H1 (cell line): ENCODE measurements around the gene RFK. TPM values are rescaled to one million over a fixed set of nuclear protein-coding genes. Genes with fewer than 3 reads are reported as not detected.

Experiments used
- CTCF ChIA-PET: fragments of 300-600 bp; sonication (Branson Sonifier 250); formaldehyde crosslinking; loops from one replicate; lab custom pipeline; 2021; ENCODE audit not compliant: partially characterized antibody; lab: Charles Lee
- POLR2A ChIA-PET: fragments of 300-600 bp; sonication (Branson Sonifier 250); formaldehyde crosslinking; loops from one replicate; lab custom pipeline; 2021; ENCODE audit warnings: inconsistent platforms; ENCODE audit not compliant: partially characterized antibody; lab: Charles Lee
- DNase-seq, 2 experiments: peaks; one replicate each; pipeline versions ENCODE4 v3.0.0 to v3.0.0-alpha.2; 2010 to 2022; ENCODE audit warnings: low spot score in 2 of 2, low read depth in 1 of 2, mixed read lengths in 1 of 2
- FAIRE-seq: peaks from 2 replicates; lab custom pipeline; 2011; peaks lifted over from hg19 to GRCh38; lab: Jason Lieb, UNC
- H2AFZ ChIP-seq: 2 replicates; pipeline ENCODE4 v1.8.1; 2012; ENCODE audit warnings: low read length, inconsistent platforms
- H2AK5ac ChIP-seq: 2 replicates; pipeline ENCODE4 v1.6.1; 2013; ENCODE audit warnings: low read depth, low read length
- H2BK120ac ChIP-seq: replicated peaks from 2 replicates; pipeline ENCODE3; 2013; ENCODE audit warnings: low read depth, low read length, inconsistent platforms
- H2BK12ac ChIP-seq: 2 replicates; pipeline ENCODE4 v1.6.1; 2013; ENCODE audit warnings: low read depth, low read length
- H2BK15ac ChIP-seq: 2 replicates; pipeline ENCODE4 v1.6.1; 2013; ENCODE audit warnings: low read length
- H2BK20ac ChIP-seq: 2 replicates; pipeline ENCODE4 v1.6.1; 2013; ENCODE audit warnings: low read length
- H2BK5ac ChIP-seq: 2 replicates; pipeline ENCODE4 v1.6.1; 2013; ENCODE audit warnings: low read depth, low read length
- H3K14ac ChIP-seq: 2 replicates; pipeline ENCODE4 v1.6.1; 2013; ENCODE audit warnings: inconsistent platforms; ENCODE audit not compliant: insufficient read length
- H3K18ac ChIP-seq: 2 replicates; pipeline ENCODE4 v1.6.1; 2013; ENCODE audit warnings: low read length; ENCODE audit errors: extremely low read depth
- H3K23ac ChIP-seq: 2 replicates; pipeline ENCODE4 v1.6.1; 2013; ENCODE audit warnings: inconsistent platforms; ENCODE audit not compliant: insufficient read length
- H3K23me2 ChIP-seq: 2 replicates; pipeline ENCODE4 v1.6.1; 2013; ENCODE audit warnings: low read depth, low read length
- H3K27ac ChIP-seq: 2 replicates; pipeline ENCODE4 v1.6.1; 2011; ENCODE audit warnings: low read depth, low read length, inconsistent platforms
- H3K27me3 ChIP-seq, 4 experiments: replicated peaks in 1 of 4; 1 replicate in 1 of 4; 2 replicates in 3 of 4; pipeline versions ENCODE4 v1.6.1 to v1.8.1; 2011 to 2013; ENCODE audit warnings: low read length in 3 of 4, mild to moderate bottlenecking in 3 of 4, inconsistent platforms in 2 of 4, mixed read lengths in 2 of 4, moderate library complexity in 1 of 4; ENCODE audit not compliant: control insufficient read depth in 3 of 4, insufficient read depth in 3 of 4; ENCODE audit errors: extremely low read depth in 1 of 4
- H3K36me3 ChIP-seq, 4 experiments: 2 replicates each; pipeline versions ENCODE4 v1.6.1 to v1.8.1; 2011 to 2013; ENCODE audit warnings: mild to moderate bottlenecking in 4 of 4, low read length in 3 of 4, moderate library complexity in 2 of 4, control low read depth in 1 of 4, inconsistent platforms in 1 of 4; ENCODE audit not compliant: insufficient read depth in 4 of 4, control insufficient read depth in 2 of 4
- H3K4ac ChIP-seq: replicated peaks from 2 replicates; pipeline ENCODE3; 2013; ENCODE audit warnings: low read length, low read depth, mixed read lengths, inconsistent platforms; ENCODE audit not compliant: insufficient read length
- H3K4me1 ChIP-seq, 4 experiments: replicated peaks in 1 of 4; 1 replicate in 1 of 4; 2 replicates in 3 of 4; pipeline versions ENCODE4 v1.6.1 to v1.8.1; 2011 to 2013; ENCODE audit warnings: low read length in 3 of 4, inconsistent platforms in 2 of 4, mixed read lengths in 1 of 4; ENCODE audit not compliant: insufficient read depth in 4 of 4, control insufficient read depth in 3 of 4
- H3K4me2 ChIP-seq, 2 experiments: 2 replicates each; pipeline versions ENCODE4 v1.6.1 to v1.8.1; 2011 to 2013; ENCODE audit warnings: low read depth in 2 of 2, low read length in 2 of 2, control low read depth in 1 of 2, inconsistent platforms in 1 of 2, mild to moderate bottlenecking in 1 of 2; ENCODE audit not compliant: insufficient read depth in 1 of 2
- H3K4me3 ChIP-seq, 4 experiments: fragments of 200-600, 300-600 bp in 1 of 4; sonication (generic), shearing (Covaris generic), sonication (Bioruptor Twin) in 1 of 4; 2 replicates each; pipeline versions ENCODE4 v1.5.1 to v1.8.1; 2011 to 2016; ENCODE audit warnings: low read length in 4 of 4, low read depth in 3 of 4, control low read depth in 2 of 4, inconsistent platforms in 2 of 4, mild to moderate bottlenecking in 2 of 4, mixed read lengths in 1 of 4, moderate library complexity in 1 of 4; ENCODE audit not compliant: insufficient read depth in 2 of 4; ENCODE audit errors: extremely low read depth in 1 of 4
- H3K56ac ChIP-seq: replicated peaks from 2 replicates; pipeline ENCODE3; 2013; ENCODE audit warnings: low read depth, mild to moderate bottlenecking, mixed read lengths, low read length, inconsistent platforms; ENCODE audit not compliant: insufficient read length
- H3K79me1 ChIP-seq: 2 replicates; pipeline ENCODE4 v1.6.1; 2013; ENCODE audit warnings: low read depth, low read length, control low read depth
- H3K79me2 ChIP-seq, 2 experiments: 2 replicates each; pipeline versions ENCODE4 v1.6.1 to v1.8.1; 2012 to 2013; ENCODE audit warnings: low read length in 2 of 2, mild to moderate bottlenecking in 2 of 2, inconsistent platforms in 1 of 2; ENCODE audit not compliant: insufficient read depth in 2 of 2, control insufficient read depth in 1 of 2
- H3K9ac ChIP-seq, 4 experiments: replicated peaks in 1 of 4; 1 replicate in 1 of 4; 2 replicates in 3 of 4; pipeline versions ENCODE4 v1.6.1 to v1.8.1; 2011 to 2013; ENCODE audit warnings: low read depth in 3 of 4, low read length in 3 of 4, control low read depth in 2 of 4, mild to moderate bottlenecking in 2 of 4, moderate library complexity in 2 of 4, inconsistent platforms in 1 of 4; ENCODE audit errors: extremely low read depth in 1 of 4
- H3K9me3 ChIP-seq, 2 experiments: 2 replicates each; pipeline versions ENCODE4 v1.6.1 to v1.8.1; 2012 to 2013; ENCODE audit warnings: mild to moderate bottlenecking in 2 of 2, moderate library complexity in 2 of 2, control low read depth in 1 of 2, inconsistent platforms in 1 of 2, low read depth in 1 of 2, low read length in 1 of 2, mixed read lengths in 1 of 2; ENCODE audit not compliant: insufficient read depth in 2 of 2
- H4K20me1 ChIP-seq, 2 experiments: replicated peaks in 1 of 2; 2 replicates each; pipeline versions ENCODE3 to v1.8.1; 2011 to 2013; ENCODE audit warnings: inconsistent platforms in 2 of 2, low read length in 2 of 2, mild to moderate bottlenecking in 1 of 2; ENCODE audit not compliant: insufficient read depth in 2 of 2, control insufficient read depth in 1 of 2
- H4K5ac ChIP-seq: 2 replicates; pipeline ENCODE4 v1.6.1; 2013; ENCODE audit warnings: low read length, low read depth, mixed read lengths, inconsistent platforms; ENCODE audit not compliant: insufficient read length
- H4K8ac ChIP-seq: 2 replicates; pipeline ENCODE4 v1.8.0; 2013; ENCODE audit warnings: mild to moderate bottlenecking, moderate library complexity, low read length, inconsistent platforms; ENCODE audit not compliant: insufficient read depth; ENCODE audit errors: extremely low read depth
- H4K91ac ChIP-seq: replicated peaks from 2 replicates; pipeline ENCODE3; 2013; ENCODE audit warnings: low read length, mixed read lengths, inconsistent platforms; ENCODE audit not compliant: insufficient read length
- CEBPB ChIP-seq: IDR thresholded peaks from 2 replicates; pipeline ENCODE4 v1.6.1; 2012; ENCODE audit warnings: low read depth, low read length
- EZH2 ChIP-seq: fragments of 200-600 bp; sonication (generic); IDR thresholded peaks from 2 replicates; pipeline ENCODE4 v1.7.1; 2012; ENCODE audit warnings: low read depth, mild to moderate bottlenecking, moderate library complexity, low read length, inconsistent platforms; ENCODE audit not compliant: severe bottlenecking
- GABPA ChIP-seq: IDR thresholded peaks from 2 replicates; pipeline ENCODE4 v1.6.1; 2011; ENCODE audit warnings: mild to moderate bottlenecking, low read length, moderate library complexity, borderline replicate concordance; ENCODE audit not compliant: insufficient read depth
- HDAC2 ChIP-seq, 2 experiments: fragments of 300-600 bp in 1 of 2; sonication (generic) in 1 of 2; IDR thresholded peaks; 2 replicates each; pipeline ENCODE4 v1.6.1; 2011 to 2012; ENCODE audit warnings: low read depth in 2 of 2, low read length in 2 of 2, mild to moderate bottlenecking in 2 of 2, moderate library complexity in 2 of 2, borderline replicate concordance in 1 of 2, inconsistent platforms in 1 of 2
- KDM4A ChIP-seq: IDR thresholded peaks from one replicate; pipeline ENCODE4 v1.7.1; 2012; ENCODE audit warnings: low read depth, mild to moderate bottlenecking, moderate library complexity, low read length, inconsistent platforms; ENCODE audit not compliant: severe bottlenecking
- NANOG ChIP-seq: IDR thresholded peaks from 2 replicates; pipeline ENCODE4 v1.6.1; 2011; ENCODE audit warnings: low read length, low read depth, mild to moderate bottlenecking, inconsistent platforms; ENCODE audit not compliant: insufficient read depth, poor library complexity, severe bottlenecking
- RAD21 ChIP-seq, 2 experiments: IDR thresholded peaks in 1 of 2; conservative IDR thresholded peaks in 1 of 2; 2 replicates each; pipeline ENCODE4 v1.6.1; 2011; ENCODE audit warnings: low read depth in 2 of 2, low read length in 2 of 2, improper control_type of control experiment in 1 of 2, inconsistent platforms in 1 of 2, mild to moderate bottlenecking in 1 of 2, moderate library complexity in 1 of 2
- RNF2 ChIP-seq: fragments of 200-900, 300-1000 bp; sonication (generic); IDR thresholded peaks from 2 replicates; pipeline ENCODE4 v1.7.1; 2016; ENCODE audit warnings: borderline replicate concordance, low read depth, mild to moderate bottlenecking, antibody characterized with exemption, low read length; ENCODE audit not compliant: poor library complexity, severe bottlenecking; ENCODE audit errors: missing control alignments
- SAP30 ChIP-seq: fragments of 300-600 bp; sonication (generic); IDR thresholded peaks from 2 replicates; pipeline ENCODE4 v1.7.1; 2012; ENCODE audit warnings: low read length, moderate library complexity, mild to moderate bottlenecking, inconsistent platforms; ENCODE audit not compliant: insufficient read depth, insufficient replicate concordance
- SRF ChIP-seq: IDR thresholded peaks from 2 replicates; pipeline ENCODE4 v1.6.1; 2011; ENCODE audit warnings: mild to moderate bottlenecking, low read depth, low read length, moderate library complexity
- SUZ12 ChIP-seq: fragments of 200-600 bp; sonication (generic); IDR thresholded peaks from 2 replicates; pipeline ENCODE4 v1.6.1; 2012; ENCODE audit warnings: mild to moderate bottlenecking, inconsistent platforms, low read length, moderate library complexity, mixed read lengths
- WGBS, 2 experiments: shearing (Covaris generic) in 1 of 2; methylation state at CpG; one replicate each; pipeline versions ENCODE4 v1.1.6 to v1.1.7; 2013 to 2015; ENCODE audit warnings: low lambda C conversion rate in 2 of 2, mixed read lengths in 2 of 2, inconsistent platforms in 1 of 2, low coverage in 1 of 2, missing lambda C conversion rate in 1 of 2; ENCODE audit not compliant: insufficient replicate concordance in 2 of 2, insufficient coverage in 1 of 2, insufficient read length in 1 of 2; ENCODE audit errors: extremely low coverage in 1 of 2, missing lambda C conversion rate in 1 of 2; 5-methylcytosine and 5-hydroxymethylcytosine counted together
- polyA plus RNA-seq, 7 experiments: library from polyadenylated mRNA; depleted of rRNA in 3 of 7; stranded (reverse) in 5 of 7; unstranded in 2 of 7; fragments of >200 nt in 5 of 7; fragments of 200-250 nt in 2 of 7; gene quantifications; 1 replicate in 5 of 7; 2 replicates in 1 of 7; 4 replicates in 1 of 7; pipeline versions ENCODE4 v1.2.1 to v1.2.3, GENCODE V29; 2011 to 2013; ENCODE audit warnings: missing spikeins in 2 of 7, mixed read lengths in 2 of 7
- total RNA-seq: library from RNA; stranded (reverse); fragmentation: NEBNext Ultra II Directional; extraction: Animal tissue kit (Norgen Biotek cat#: 25700); gene quantifications from 2 replicates; pipeline ENCODE4 v1.2.1, GENCODE V29; 2021

Gene RFK
- total and polyA plus RNA-seq, 2 of the 8 experiments (the other 6 are each of a cell fraction or from before 2014, with no cell fraction given): 4.3 to 10.6 TPM

DNA sequence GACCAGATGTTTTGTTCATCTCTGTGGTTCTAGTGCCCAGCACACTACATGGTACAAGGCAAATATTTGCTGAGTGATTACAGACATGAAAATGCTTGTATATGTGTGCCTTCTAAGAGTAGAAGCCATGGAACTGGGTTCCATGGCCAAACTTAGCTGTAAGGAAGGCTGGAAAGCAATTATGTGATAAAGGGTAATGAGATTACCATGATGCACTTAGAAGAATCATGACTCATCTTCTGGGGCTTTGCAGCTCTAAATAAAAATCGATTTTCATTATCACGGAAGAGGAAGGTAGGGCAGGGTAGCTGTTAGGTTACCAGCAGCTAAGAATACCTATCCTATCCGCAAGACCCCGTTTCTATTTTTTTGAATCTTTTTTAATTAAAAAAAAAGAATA, 28.0 kb downstream of the RFK start:
- Histone ChIP-seq H3K18ac (no peak overlapping the region), H3K79me2 (no peaks in the 10 kb centered on the region), H3K9me3 (no peaks in the 10 kb centered on the region), H3K4me3 (no peak overlapping the region), H2BK15ac (no peak overlapping the region), H3K9ac (no peak overlapping the region), H4K20me1 (no peaks in the 10 kb centered on the region), H2BK20ac (no peak overlapping the region), H3K36me3 (no peaks in the 10 kb centered on the region), H3K23ac (no peak overlapping the region), H3K4me2 (no peak overlapping the region), H3K4me1 (0 out of 7 replicates have a peak, but pooled peaks cover 0 to 2% (median 0%) of the 10 kb centered on the region in 4 experiments), H4K91ac (no peak overlapping the region), H3K56ac (no peak overlapping the region), H3K23me2 (no peaks in the 10 kb centered on the region), H2AK5ac (no peak overlapping the region), H2BK12ac (no peak overlapping the region), H3K14ac (no peak overlapping the region), H3K4ac (no peak overlapping the region), H3K27ac (no peak overlapping the region), H2BK120ac (no peak overlapping the region), H4K5ac (no peak overlapping the region), H3K79me1 (no peaks in the 10 kb centered on the region), H2BK5ac (no peak overlapping the region), H2AFZ (no peak overlapping the region), H4K8ac (no peak overlapping the region), H3K27me3 (no peaks in the 10 kb centered on the region)
- ChIA-PET POLR2A (no interaction called here), CTCF (interaction anchor here (1.6 kb wide), 1 partner anchor 15 kb away, joined by 3 read pairs; no protein-coding TSS in a partner anchor)
- DNase-seq: no peak
- 90% methylated on average over 4 of the region's 4 CpGs; no CpG with 5 or more reads in 1 of the 2 experiments for WGBS, 2 experiments
- FAIRE-seq: no peak
- no peak for TF ChIP-seq NANOG
- no peak for TF ChIP-seq KDM4A
- TF ChIP-seq HDAC2 (IDR thresholded peaks at IDR 0.05; ENCODE audit: borderline replicate concordance in 1 of 2, low read depth in 2 of 2, low read length in 2 of 2): no peak
- TF ChIP-seq SAP30: no peak
- TF ChIP-seq EZH2: no peak
- TF ChIP-seq SUZ12: no peak
- no peak for TF ChIP-seq CEBPB
- TF ChIP-seq RNF2: no peak
- TF ChIP-seq RAD21 (IDR thresholded peaks at IDR 0.05 in 1 of 2, conservative IDR thresholded peaks at IDR 0.05 in 1 of 2; ENCODE audit: low read depth in 2 of 2, low read length in 2 of 2): no peak
- no peak for TF ChIP-seq SRF
- no peak for TF ChIP-seq GABPA
